ENCODE measurements around the gene ZNF263.
"Not testable (repeated sequence)": the region's sequence is repeated elsewhere in the genome, so short reads cannot be mapped to it uniquely, and the experiment has no call there.

The ZNF263 gene

GRCh38 chr16:3270718-3271117 is 12.6 kb upstream of the ZNF263 start:
- DNase-seq, result not testable (repeated sequence)

GRCh38 chr16:3271281-3271680 is 12.0 kb upstream of the ZNF263 start:
- not testable (repeated sequence) for DNase-seq

GRCh38 chr16:3274490-3274889 is 8.8 kb upstream of the ZNF263 start:
- no peak for DNase-seq

GRCh38 chr16:3274947-3275346 is 8.3 kb upstream of the ZNF263 start:
- DNase-seq, result no peak

- DNase-seq, result no peak
Observed at GRCh38 chr16:3276679-3277078, 6.6 kb upstream of the ZNF263 start.

- no peak for DNase-seq
Observed at GRCh38 chr16:3281222-3281820, 2.0 kb upstream of the ZNF263 start.

GRCh38 chr16:3282103-3282729 is 1.1 kb upstream of the ZNF263 start:
- peak; percentile 42 for DNase-seq

GRCh38 chr16:3283543-3284447 is 504 bp downstream of the ZNF263 start:
- DNase-seq, result no peak

GRCh38 chr16:3285131-3285530 is 1.8 kb downstream of the ZNF263 start:
- DNase-seq, result no peak

- no peak for DNase-seq
Observed at GRCh38 chr16:3289998-3290673, 6.8 kb downstream of the ZNF263 start.

GRCh38 chr16:3292604-3293003 is 9.3 kb downstream of the ZNF263 start:
- DNase-seq, result no peak

GRCh38 chr16:3295209-3295608 is 11.9 kb downstream of the ZNF263 start:
- DNase-seq, result no peak

GRCh38 chr16:3295783-3296182 is 12.5 kb downstream of the ZNF263 start:
- no peak for DNase-seq

- DNase-seq, result no peak
Observed at GRCh38 chr16:3304370-3304769, 21.1 kb downstream of the ZNF263 start.

GRCh38 chr16:3305109-3306068 is 22.1 kb downstream of the ZNF263 start, which contains the start of the genes TIGD7 and ZNF75A:
TSS of gene TIGD7 (minus strand) at chr16:3305430. CDS start at chr16:3300614, 4,816 bp downstream.
TSS of gene ZNF75A (plus strand) at chr16:3305497. CDS start at chr16:3308429, 2,932 bp downstream.
- DNase-seq, result peak; percentile 67

GRCh38 chr16:3306078-3306477 is 22.8 kb downstream of the ZNF263 start:
- DNase-seq, result no peak

GRCh38 chr16:3311496-3311895 is 28.2 kb downstream of the ZNF263 start:
- DNase-seq, result no peak

GRCh38 chr16:3317315-3317999 is 34.2 kb downstream of the ZNF263 start:
- DNase-seq, result no peak

- no peak for DNase-seq
Observed at GRCh38 chr16:3321816-3322215, 38.5 kb downstream of the ZNF263 start.

- DNase-seq, result no peak
Observed at GRCh38 chr16:3327514-3327913, 44.2 kb downstream of the ZNF263 start.

- DNase-seq, result no peak
Observed at GRCh38 chr16:3328104-3328503, 44.8 kb downstream of the ZNF263 start.

All from NCI-H510A (cell line).